HG03097 (cell line): ENCODE measurements around the gene METAP1.
"Not testable (repeated sequence)": the region's sequence is repeated elsewhere in the genome, so short reads cannot be mapped to it uniquely, and the experiment has no call there.

ENCODE experiments used
- ATAC-seq: cut with Tn5 transposase; IDR thresholded peaks from one replicate; pipeline ENCODE4 v1.9.1; 2021; ENCODE audit not compliant: unreplicated experiment, low FRiP score

METAP1 gene

DNA sequence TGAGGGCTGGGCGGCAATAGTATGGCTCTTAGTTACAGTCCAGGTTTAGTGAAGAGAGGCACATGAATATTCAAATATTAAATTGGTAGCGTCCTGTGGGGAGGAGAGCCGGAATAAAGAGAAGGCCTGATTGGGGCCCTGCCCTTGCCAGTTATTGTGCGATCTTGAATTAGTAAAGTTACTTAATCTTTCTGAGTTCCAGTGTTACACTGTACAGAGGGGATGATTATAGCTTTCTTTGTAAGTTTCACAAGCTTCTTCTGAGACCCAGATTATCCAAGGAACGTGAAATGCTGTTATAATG is 1.2 kb downstream of the METAP1 start:
- ATAC-seq, result no peak

DNA sequence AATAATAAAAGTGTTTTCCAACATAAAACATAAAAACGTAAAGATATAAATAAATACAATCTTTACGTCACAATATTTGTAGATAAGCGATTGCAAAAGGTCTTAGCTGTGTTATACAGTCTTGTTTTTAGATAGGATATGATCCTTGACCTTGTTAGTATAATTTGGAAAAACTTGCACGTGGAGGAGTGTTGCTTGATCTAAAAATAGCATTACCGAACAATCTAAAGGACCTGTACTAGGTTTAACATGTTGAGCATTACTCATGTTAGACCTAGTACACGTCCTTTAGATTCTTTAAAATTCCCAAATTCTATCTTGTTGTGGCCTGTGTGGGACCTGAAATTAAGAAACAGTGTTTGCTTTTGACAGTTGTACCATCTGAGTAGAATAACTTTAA is 1.6 kb downstream of the METAP1 start:
- ATAC-seq, result no peak

DNA sequence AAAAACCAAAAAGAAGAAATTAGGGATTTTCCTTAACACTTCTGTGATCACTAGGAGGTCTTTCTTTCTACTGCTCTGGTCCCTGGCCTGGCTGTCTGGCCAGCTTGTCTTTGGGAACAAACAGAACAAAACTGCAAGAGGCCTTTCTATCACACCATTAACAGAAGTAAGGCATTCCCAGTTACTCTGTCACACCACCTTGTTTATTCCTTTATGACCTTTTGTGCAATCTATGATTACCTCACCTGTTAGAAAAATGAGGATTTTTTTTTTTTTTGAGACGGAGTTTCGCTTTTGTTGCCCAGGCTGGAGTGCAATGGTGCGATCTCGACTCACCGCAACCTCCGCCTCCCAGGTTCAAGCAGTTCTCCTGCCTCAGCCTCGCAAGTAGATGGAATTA is 3.0 kb downstream of the METAP1 start:
- no peak for ATAC-seq

DNA sequence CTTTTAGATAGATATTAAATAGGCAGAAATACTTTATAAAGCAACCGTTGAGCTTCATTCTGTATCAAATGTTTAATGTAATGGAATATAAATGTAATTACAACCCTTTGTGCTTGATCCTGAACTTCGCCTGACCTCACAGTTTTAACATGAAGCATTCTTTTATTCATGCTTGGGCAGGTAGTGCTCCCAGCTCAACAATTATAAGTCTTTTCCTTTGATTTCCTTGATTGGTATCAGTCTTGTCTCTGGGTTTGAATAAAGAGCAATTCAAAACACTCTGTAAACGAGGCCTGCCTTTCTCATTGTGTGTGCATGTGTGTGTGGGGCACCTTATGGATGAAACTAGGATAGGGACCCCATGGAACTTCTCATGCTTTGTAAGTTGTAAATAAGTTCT is 6.8 kb downstream of the METAP1 start:
- no peak for ATAC-seq

DNA sequence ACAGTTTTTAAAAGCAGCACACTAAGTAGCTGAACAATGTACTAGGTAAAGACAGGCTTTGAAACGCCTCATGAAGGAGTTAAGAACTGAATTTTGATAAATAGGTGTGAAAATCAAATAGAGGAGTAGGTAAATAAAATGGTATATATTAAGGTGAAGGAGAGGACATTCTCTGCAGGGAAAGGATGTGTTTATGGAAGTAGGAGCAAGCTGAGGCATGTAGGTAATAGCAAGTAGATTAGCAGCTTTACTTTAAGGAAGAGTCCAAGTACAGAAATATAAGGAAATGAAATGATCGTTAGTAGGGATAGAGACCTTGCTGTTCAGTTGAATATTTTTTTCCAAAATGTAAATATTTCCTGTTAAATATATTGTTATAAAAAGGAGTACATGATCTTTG is 12.5 kb downstream of the METAP1 start:
- no peak for ATAC-seq

DNA sequence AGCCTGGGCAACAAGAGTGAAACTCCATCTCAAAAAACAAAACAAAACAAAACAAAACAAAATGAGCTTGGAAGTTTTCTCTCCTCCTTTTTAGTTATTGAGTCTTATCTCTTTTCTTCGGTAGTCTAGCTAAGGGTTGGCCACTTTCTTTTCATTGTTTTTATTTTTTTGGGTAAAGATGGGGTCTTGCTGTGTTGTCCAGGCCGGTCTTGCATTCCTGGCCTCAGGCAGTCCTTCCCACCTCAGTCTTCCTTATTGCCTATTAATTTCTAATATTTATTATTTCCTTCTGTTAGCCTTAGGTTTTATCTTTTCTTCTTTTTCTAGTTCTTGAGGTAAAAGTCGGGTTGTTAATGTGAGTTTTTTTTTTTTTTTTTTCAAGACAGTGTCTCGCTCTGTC is 16.4 kb downstream of the METAP1 start:
- no peak for ATAC-seq

DNA sequence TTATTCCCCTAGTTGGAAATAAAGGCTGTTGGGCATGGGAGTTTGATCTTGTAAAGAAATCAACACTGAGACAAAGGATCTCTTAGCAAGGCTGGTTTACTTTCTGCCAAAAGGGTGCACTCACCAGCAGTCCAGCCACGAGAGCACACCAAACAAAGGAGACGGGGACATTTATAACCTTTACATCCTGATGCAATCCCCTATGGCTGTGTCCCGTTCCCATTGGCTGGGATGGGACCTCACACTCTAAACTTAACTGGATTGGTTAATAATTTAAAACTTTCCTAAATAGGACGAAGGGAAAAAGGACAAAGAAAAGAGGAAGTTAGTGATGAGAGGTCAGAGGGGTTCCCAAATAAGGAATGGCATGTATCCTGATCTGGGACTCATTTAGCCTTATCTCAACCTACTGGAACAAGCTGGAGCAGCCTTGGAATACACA is 17.9 kb downstream of the METAP1 start:
- no peak for ATAC-seq

DNA sequence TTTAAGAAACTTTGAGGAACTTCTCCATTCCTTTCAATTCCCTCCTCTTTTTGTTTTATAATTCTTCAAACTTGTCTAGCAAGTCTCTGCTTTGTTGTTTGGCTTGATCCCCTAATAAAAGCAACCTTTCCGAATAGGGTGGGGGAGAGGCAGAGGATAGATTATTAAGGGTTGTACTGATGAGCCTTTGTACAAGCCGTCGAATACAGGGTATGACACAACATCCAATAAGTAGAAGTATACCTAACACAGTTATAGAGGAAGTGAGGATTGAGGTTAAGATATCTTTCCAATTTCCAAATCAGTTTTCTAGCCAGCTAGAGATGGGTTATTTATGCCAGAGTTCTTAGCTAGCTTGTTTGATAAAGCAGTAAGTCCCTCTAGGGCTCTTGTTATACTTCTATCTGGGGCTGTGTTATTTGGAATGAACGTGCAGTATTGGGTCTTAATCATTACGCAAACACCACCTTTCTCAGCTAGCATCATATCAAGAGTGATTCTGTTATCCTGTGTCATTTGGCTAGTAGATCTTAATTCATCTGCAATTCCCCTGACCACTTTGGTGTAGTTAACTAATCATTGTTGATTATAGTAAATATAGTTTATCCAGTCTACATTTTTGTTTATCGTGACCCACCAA is 18.5 kb downstream of the METAP1 start:
- ATAC-seq, result no peak

DNA sequence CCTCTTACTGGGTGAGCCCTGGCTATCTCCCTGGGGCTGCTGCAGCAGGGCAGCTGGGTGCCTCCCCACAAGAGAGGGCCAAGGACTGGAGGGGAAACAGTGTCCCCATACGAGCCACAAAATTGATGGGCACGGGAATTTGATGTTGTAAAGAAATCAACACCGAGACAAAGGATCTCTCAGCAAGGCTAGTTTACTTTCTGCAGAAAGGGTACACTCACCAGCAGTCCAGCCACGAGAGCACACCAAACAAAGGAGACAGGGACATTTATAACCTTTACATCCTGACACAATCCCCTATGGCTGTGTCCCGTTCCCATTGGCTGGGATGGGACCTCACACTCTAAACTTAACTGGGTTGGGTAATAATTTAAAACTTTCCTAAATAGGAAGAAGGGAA is 25.9 kb downstream of the METAP1 start:
- ATAC-seq, result no peak

DNA sequence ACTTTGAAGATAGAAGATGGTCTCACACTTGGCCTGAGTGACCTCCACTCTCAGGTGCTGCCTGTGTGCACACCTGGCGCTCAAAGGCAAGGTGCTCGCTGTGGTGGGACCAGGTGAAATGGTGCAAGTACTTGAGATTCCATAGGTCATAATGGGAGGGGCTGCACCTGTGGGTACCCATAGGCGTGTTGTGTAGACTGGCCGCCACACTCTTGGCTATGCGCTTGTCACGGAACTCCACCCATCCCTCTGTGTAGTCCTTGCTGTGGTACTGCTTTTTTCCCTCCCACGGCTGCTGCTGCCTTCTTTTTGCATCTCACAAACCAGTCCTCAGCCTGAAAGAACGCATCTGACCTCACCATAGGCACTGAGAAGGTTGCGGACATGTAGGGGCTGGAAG is 27.0 kb downstream of the METAP1 start:
- no peak for ATAC-seq

DNA sequence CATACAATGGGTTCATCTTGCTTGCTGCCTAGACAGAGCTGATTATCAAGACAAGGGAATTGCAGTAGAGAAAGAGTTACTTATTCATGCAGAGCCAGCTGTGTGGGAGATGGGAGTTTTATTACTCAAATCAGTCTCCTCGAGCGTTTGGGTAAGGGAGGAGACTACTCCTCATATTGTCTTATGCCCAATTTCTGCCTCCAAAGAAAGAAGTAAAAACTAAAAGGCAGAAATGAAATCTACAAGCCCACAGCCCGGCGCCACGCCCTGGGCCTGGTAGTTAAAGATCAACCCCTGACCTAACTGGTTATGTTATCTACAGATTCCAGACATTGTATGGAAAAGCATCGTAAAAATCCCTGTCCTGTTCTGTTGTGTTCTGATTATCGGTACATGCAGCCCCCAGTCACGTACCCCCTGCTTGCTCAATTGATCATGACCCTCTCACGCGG is 28.3 kb downstream of the METAP1 start:
- not testable (repeated sequence) for ATAC-seq

DNA sequence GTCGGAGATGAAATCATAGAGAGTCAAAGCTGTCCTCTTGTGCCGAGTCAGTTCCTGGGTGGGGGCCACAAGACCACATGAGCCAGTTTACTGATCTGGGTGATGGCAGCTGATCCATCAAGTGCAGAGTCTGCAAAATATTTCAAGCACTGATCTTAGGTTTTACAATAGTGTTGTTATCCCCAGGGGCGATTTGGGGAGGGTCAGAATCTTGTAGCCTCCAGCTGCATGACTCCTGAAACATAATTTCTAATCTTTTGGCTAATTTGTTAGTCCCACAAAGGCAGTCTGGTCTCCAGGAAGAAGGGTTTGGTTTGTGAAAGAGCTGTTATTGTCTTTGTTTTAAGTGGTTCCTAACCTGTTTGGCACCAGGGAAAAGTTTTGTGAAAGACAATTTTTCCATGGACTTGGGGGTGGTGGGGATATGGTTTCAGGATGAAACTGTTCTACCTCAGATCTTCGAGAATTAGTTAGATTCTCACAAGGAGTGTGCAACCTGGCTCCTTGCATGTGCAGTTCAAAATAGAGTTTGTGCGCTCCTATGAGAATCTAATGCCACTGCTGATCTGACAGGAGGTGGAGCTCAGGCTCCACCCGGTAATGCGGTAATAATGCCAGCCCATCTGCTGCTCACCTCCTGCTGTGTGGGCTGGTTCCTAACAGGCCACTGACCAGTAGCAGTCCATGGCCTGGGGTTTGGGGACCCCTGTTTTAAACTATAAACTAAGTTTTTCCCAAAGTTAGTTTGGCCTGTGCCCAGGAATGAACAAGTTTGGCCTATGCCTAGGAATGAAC is 29.2 kb downstream of the METAP1 start:
- ATAC-seq, result no peak

DNA sequence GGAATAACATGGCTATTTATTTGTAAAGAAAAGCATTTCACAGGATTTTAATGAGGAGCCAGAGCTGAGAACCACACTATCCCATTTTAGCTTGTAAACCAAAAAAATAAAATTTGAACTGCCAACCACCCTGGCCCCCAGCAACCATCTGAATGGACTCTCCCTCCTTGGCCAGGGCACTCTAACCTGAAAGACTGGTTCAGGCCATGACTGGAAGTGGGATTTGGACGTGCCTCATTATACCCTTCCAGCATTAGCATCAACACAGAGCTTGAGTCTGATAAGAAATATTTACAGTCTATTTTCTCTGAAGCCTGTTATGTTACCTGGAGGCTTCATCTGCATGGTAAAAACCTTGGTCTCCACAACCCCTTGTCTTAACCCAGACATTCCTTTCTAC is 30.0 kb downstream of the METAP1 start:
- ATAC-seq, result no peak

DNA sequence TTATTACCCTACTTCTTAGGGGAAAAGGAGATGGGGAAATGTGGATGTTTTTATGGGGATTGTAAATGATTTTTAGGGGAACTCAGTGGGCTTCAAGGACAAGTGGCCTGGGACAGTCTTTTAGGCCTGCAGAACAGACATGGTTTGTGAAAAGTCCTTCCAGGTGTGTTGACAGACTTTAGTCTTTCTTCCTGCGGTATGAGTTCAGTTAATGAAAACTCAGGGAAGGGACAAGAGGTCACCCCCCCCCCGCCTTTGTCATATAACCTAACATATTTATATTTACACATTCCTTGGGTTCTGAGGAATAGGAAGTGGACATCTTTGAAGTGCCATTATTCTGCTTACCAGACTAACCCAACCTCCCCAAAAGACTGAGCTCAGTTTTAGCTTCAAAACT is 31.8 kb downstream of the METAP1 start:
- ATAC-seq, result no peak

DNA sequence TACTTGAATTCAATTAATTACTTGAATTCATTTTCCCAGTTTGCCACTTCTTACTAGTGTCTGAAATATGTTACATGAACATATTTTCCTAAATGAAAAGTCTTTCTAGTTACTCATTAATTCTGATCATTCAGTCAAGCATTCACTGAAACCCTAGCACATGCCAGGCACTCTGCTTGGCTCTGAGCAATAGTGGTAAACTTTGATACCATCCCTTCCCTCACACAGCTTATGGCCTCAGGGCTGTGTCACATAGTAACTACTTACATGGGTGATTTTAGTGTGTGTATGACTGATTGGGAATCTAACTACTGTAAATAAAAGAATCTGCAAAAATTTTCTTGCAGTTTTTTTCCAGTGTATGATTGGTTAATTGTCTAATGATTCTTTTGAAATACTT is 32.7 kb downstream of the METAP1 start:
- no peak for ATAC-seq

DNA sequence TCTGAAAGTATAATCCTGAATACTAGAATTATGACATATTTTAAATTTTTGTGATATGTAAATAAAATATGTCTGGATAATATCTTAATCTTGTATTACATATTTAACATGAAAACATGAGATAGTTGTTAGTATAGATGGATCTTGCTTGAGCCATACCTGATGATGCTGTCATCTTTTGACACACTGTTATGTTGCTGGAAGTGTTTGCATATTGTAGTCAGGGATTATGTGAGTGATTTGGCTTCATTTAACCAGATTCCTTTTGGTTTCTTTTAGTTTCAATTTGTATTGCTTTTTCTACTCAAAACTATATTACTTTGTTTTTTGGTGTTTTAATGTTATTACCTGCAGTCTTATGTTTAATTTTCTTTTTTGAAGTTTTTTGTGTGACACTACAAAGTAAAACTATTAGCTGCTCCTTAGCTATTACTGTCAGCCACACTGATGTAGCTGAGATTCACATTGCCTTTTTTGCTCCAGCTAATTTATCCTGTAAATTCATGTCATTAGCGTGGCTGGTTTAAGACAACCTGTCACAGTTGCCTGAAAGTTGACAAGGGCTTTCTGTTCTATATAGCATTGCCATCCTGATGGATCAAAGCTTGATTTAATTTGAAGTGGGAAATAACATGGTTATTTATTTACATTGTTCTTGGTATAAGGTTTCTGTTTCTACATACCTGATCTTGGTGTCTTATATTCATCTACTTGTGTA is 33.7 kb downstream of the METAP1 start:
- peak; percentile 60 for ATAC-seq

DNA sequence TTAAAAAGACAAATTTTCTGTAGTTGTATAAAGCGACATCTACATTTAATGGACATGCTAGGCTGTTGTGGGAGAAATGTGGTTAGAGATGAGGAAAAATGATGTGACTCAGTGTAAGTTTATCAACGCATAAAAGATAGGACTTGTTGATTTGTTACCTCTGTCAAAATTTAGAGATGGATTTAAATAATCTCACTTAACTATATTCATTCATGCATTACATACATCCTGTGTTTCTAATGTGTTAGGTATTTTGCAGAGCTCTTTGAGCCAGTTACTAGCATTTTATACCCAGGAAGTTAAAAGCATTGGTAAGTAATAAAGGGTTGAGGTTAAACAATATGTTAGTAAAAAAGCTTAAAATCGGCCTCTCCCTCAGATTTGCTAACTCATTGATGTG is 34.3 kb downstream of the METAP1 start:
- ATAC-seq, result no peak

DNA sequence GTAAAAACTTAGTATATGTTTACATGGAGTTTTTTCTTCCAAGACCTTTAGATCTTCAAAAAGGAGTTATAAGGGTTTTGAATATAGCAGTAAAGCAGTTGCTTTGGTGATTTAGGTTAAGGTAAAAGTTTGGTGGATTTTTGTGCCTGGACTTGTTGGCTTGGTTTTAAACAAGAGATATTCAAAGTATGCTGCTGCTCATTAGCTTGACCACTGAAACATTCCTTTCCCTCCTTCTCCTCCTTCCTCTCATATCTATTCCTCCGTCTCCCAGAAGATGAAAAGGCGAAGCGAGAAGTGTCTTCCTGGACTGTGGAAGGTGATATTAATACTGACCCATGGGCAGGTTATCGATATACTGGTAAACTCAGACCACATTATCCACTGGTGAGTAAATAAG is 38.4 kb downstream of the METAP1 start:
- ATAC-seq, result no peak

DNA sequence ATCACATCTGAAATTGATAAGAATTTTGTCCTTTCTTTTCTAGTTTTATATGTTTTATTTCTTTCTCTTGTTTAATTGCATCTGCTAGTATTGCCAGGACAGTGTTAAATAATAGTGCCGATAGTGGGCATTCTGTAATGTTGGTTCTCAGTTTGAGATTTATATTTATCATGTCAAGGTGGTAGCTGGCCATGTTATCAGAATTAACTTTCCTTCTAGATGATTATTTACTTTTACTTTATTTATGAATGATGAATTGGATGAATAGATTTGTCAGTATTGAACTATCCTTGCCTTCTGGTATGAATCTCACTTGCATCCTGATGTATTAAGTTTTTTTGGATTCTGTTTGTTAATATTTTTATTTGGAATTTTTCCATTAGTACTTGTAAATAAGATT is 42.7 kb downstream of the METAP1 start:
- ATAC-seq, result no peak

DNA sequence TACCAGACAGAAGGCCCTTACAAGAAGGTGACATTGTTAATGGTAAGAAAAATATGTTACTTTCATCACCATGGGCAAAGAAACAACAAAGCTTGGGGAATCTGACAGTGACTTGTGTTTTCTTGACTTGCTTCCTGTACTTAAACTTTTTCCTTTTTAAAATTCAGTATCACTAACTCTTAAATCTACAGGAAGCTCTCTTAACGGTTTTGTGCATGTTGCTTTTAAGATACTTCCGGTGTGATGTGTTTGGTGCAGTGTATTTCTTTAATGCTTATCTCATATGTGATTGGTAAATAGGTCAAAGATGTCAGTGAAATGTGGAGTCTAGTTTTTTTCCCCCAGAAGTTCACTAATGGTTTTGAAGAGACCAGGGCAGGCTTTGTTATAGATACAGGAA is 47.8 kb downstream of the METAP1 start:
- ATAC-seq, result no peak

DNA sequence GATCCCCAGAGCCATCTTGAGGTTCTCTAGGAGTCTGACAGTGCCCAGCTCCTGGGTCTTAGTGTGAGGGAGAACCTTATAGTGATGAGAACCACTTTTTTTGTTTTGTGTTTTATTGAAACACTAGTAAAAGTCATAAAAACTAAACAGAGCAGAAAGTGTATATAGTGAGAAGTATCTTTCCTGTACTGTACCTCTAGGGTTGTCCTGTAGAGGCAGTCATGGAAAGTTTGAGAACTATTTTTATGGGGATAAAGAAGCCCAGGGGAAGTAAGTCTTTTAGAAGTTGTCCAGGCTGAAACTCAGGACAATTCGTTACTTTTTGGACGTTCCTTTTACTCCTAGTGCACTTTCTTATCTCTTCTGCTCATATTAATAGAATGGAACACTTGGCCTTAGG is 52.2 kb downstream of the METAP1 start:
- no peak for ATAC-seq

DNA sequence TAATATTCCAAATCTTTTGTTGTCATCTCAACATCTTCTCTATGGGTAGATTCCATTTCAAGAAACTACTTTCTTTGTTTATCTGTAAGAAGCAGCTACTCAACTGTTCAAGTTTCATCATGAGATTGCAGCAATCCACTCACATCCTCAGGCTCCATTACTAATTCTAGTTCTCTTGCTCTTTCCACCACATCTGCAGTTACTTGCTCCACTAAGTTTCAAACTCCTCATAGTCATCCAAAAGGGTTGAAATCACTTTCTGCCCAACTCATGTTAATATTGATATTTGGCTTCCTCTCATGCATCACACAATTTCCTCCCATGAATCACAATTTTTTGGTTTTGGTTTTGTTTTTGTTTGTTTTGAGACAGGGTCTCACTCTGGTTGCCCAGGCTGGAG is 57.4 kb downstream of the METAP1 start:
- ATAC-seq, result no peak
